Superior temporal gyrus (tissue), 1 donor: ENCODE measurements around the gene MYBPC2.

Source experiments
- DNase-seq: peaks from one replicate; pipeline ENCODE4 v3.0.0-alpha.2; 2016; ENCODE audit errors: extremely low spot score

Gene MYBPC2

DNA sequence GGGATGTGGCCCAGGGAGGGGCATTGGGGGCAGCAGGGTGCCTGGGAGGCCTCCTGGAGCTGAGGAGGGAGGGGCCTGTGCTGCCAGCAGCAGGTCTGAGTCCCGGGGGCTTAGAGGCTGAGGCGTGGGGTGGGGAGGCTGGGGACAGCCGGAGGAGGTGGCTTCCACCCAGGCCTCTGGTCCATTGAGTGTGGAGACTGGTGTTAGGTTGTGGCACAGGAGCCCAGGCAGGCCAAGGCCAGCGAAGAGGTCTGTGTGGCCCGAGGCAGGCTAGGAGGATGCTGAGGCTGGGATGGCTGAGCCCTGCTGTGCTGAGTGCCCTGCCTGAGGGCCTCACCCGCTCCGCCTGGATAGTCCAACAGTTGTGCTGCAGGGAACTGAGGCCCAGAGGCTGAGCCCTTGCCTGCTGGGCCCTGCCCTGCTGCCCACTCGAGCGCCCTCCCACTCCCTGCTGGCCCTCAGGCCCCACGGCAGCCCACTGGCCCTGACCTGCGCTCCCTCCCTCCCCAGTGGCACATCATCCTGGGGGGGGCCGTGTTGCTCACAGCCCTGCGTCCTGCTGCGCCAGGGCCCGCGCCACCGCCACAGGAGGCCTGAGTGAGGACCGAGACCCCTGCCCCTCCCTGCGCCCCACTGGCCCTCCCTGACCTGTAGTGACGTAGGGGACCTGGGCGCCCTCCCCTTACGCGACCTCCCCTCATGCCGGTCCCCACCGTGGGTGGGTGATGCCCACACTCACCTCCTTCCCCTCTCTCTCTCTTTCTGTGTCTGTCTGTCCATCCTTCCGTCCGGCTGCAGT lies 48.9 kb downstream of the MYBPC2 start:
- no peak for DNase-seq

DNA sequence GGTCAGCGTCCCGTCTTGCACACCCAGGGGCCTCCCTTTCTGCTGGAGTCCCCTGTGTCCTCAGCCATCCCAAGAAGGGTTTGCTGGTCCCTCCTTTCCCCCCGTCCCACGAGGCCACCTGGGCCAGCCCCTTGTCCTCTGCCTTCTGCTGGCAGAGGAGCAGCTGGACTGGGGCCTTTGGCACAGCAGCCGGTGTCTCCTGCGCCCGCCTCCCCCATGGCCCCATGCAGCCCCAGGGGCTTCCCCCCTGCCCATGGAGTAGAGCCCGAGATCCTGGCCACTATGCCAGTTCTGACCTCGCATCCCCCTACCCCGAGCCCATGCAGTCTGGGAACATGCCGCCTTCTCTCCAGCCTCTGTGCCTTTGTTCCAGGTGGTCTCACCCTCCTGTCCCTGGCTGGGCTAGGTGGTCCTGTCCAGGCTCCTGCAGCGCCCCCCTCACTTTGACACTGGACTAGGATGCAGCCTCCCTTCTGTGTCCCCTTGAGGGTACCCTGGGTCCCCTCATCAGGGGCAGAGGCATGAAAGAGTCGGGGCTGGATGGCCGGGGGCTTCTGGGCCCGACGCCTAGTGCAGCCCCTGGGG lies 49.7 kb downstream of the MYBPC2 start:
- no peak for DNase-seq

DNA sequence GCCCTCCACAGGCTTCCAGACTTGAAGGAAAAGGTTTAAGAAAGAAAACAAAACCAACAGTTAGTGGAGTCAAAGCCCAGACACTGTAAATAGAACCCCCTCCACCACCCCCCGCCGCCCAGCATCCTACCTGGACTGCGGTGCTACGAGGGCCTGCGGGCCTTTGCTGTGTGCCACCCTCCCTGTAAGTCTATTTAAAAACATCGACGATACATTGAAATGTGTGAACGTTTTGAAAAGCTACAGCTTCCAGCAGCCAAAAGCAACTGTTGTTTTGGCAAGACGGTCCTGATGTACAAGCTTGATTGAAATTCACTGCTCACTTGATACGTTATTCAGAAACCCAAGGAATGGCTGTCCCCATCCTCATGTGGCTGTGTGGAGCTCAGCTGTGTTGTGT lies 50.2 kb downstream of the MYBPC2 start:
- DNase-seq, result peak; percentile 23

DNA sequence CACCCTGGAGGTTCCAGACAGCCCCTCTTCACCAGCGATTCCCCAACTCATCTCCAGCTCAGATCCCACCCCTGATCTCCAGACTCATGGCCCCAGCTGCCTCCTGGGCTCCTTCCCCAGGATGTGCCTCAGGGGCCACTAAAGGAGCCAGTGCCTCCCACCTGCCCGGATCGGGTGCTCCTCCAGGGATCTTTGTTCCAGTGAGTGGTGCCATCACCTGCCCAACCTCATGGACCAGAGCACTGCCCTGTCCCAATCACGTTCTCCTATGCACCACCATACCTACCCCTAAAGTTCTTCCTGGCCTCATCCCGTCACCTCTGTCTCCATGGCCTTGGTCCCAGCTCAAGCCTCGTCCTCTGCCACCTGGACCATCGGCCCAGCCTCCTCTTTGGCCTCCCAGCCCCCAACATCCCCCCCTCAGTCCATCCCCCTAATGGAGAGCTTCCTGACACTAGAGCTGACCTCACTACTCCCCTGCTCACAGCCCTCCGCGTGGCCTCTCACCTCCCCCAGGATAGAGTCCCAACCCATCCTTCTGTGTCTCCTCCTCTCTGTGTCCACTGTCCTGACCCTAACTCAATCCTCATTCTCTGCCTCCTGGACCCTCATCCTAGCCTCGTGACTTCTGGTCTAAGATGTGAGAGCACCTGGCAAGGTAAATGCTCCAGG lies 52.7 kb downstream of the MYBPC2 start:
- no peak for DNase-seq

DNA sequence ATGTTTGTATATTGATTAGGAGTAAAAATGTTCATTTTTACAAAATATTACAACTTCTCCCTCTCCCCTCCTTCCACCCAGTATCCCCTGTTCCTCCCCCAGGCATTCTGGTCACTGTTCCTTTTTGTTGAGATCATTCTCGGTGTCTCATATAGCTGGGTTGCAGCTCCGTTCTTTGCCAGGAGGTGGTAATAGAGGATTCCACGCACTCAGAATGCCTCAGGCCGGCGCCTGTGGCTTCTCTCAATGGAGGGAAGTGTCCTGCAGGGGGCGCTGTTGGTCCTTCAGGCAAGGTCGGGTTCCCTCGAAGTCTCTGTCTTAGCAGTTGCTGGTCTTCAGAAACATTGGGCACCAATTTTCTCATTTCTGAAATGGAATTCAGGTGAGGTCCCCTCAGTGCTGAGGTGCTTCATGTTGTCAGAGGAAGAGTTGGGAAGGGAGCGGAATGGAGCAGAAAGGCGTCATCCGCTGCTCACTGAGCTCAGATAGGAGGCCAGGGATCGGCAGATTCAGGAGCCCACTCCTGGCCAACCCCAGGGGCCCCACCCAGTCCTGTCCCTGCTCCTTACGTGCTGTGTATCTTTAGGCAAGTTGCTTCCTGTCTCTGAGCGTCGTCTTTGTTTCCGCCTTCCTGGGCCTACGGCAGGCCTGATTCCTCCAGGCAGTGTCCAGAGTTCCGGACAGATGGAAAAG lies 54.3 kb downstream of the MYBPC2 start:
- no peak for DNase-seq

DNA sequence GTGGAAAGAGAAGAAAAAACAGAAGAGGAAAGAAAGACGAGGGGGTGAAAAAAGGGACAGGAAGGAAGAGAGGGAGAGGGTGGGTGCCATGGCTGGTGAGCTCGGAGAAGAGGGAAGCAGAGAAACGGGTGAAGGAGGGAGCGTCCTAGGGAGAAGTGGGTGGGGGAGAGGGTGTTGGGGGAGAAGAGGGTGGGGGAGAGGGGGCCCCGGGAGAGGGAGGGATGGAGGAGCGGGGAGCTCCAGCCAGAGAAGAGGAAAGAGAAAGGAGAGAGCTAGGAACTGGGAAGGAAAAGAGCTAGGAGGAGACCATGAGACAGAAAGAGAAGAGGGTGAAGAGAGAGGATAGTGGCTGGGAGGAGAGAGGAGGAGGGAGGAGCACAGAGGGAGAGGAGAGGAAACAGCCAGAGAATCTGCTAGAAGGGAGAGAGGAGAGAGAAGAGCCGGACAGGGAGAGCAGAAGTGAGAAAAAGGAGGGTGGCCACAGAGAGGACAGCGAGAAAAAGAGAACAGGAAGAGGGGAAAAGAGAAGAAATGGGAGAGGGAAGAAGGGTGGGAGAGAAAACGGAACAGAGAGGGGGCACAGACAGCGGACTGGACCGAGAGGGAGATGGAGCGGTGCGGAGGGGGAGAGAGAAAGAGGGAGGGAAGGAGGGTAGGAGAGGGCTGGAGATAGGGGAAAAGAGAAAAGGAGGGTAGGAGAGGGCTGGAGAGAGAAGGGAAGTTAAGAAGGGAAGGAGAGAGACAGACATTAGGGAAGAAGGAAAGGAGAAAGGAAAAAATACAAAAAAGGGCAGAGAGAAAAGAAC lies 55.9 kb downstream of the MYBPC2 start:
- DNase-seq, result no peak

DNA sequence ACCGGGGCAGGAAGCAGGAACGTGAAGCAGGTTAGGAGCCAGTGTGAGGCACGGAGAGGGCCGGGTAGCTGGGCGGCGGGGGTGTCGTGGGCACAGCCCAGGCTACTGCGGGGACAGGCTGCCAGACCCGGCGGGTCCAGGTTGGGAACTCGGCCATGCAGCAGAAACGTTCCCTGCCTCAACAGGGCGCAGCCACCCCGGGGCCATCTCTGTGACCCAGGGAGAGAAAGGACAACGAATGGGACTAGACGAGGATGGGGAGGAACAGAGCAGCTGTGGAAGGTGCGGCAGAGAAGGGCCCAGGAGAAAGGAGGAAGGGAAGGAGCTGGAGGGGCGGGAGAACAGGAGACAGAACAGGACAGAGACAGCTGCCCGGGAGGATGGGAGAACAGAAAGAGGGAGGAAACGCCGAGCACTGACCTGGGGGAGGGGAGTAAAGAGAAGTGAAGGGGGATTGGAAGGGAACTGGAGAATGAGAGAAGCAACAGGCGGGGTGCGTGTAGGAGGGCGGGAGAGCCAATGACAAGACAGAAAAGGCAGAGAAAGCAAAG lies 56.8 kb downstream of the MYBPC2 start:
- no peak for DNase-seq

DNA sequence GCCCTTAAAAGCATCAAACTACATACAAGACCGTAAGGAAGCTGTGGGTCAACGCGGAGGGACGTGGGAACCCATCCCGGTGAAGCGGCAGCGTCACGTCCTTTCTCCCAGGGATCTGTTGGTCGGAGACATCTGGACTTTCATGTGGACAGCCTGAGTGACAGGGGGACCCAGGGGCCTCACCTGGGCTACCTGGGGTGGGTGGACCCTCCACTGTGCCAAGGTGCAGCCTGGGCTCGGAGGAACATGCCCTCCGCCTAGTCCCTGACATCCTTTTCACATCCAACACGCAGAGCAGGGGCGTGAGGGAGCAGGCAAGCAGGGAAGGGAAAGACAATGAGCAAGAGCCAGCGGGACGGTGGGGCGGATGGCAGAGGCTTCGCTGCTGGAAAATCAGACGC lies 57.7 kb downstream of the MYBPC2 start:
- no peak for DNase-seq

DNA sequence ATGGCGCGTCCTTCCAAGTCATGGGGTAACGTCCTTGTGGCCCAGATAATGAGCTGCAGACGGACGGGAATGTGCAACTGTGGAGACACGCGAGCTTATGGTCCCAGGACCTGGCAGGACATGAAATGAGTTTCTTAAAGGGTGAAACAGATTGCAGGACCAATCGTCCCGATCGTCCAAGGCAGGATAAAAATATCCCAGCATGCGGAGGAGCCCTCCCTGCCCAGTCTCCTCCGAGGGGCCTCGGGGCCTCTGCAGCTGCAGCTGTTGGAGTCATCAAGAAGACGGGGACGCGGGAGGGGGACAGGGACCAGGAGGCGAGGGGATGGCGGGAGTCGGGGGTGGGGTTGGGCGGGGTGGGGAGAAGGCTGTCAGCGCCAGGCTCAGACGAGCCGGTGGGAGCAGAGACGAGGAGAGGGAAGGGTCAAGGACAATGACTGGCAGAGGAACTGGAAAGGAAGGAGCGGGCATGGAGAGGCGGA lies 58.3 kb downstream of the MYBPC2 start:
- no peak for DNase-seq

DNA sequence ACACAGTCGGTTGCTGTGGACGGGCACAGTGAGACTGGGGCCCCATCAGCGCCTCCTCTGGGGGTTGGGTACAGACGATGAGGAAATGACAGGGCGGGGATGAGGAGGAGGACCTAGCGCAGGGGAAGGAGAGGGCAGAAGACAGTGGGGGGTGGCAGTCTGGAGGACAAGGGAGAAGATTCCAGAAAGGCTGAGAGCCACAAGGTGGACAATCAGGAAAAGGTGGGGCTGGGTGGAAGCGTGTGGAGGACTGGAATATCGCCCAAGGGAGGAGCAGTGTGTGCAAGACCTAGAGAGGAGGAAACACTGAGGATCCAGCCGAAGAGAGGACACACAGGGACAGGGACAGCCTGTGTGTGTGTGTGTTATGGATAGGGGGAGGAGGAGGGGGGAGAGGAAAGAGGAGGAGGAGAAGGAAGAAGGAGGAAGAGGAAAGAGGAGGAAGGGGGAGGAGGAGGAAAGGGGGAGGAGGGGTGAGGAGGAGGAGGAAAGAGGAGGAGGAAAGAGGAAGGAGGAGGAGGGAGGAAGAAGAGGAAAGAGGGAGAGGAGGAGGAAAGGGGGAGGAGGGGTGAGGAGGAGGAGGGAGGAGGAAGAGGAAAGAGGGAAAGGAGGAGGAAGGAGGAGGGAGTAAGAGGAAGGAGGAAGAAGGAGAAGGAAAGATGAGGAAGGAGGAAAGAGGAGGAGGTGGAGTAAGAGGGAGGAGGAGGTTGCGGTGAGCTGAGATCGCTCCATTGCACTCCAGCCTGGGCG lies 59.8 kb downstream of the MYBPC2 start:
- no peak for DNase-seq

DNA sequence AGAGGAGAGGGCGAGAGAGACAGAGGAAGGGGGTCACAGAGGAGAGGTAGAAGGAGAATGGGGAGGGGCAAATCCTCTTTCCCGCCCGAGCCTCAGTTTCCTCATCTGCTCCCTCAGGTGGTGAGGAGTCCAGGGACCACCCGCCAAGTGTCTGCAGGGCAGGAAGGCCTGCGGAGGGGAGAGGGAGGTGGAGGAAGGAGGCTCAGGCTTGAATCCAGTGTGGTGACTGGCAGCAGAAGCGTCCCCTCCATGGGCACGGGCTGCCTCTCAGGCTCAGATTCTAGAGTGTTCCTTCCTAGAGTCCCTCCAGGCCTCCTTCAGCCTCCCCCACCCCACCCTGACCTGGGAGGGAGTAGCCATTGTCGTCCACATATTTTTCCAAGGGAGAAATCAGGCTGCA lies 60.5 kb downstream of the MYBPC2 start:
- no peak for DNase-seq

DNA sequence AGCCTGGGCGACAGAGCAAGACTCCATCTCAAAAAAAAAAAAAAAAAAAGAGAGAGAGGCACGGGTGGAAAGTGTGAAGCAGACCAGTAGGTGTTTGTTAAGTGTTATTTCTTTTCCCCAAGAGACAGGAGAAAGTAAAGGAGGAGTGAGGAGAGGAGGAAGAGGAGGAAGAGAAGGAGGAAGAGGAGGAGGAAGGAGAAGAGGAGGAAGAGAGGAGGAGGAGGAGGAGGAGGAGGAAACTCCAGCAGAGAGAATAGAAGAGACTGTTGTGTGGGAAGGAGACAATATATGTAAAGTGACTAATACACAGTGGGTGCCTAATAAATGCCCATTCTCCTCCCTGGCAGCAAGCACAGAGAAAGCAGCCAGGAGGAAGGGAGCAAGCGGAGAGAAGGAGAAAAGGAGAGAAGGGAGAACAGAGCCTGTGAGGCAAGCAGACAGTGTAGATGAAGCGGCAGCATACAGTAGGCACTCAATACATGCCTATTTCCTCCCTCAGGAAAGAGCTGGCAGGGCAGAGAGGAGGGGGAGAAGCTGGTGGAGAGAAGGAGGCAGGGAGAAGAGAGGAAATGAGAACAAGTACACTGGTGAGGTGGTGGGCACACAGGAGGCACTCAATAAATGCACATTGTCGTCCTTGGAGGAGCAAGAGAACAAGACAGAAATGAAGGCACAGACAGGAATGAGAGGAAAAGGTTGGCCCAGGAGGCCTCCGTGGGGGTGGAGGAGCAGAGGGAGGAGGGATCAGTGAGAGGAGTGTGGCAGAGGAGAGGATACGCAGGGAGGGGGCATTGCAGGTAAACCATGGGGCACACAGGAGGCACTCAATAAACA lies 61.7 kb downstream of the MYBPC2 start:
- no peak for DNase-seq

DNA sequence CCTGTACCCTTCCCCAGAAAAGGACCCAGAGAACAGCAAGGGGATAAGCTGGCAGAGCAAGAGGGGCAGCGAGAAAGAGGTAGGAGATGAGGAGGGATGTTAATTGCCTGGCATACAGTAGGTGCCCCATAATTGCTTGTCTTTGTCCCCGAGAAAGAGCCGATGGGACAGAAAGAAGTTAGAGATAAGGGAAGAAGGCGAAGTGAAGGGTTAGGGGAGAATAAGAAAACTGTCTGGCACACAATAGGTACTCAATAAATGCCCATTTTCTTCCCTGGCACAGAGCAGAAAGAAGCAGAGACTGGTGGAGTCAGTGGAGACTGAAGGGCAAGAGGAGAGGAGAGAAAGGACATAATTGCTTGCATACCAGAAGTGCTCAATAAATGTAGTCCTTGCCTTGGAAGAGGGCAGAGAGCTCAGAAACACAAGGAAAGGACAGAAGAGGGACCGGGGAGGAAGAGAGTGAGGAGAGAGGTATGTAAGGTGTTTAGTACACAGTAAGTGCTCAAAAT lies 62.4 kb downstream of the MYBPC2 start:
- no peak for DNase-seq

DNA sequence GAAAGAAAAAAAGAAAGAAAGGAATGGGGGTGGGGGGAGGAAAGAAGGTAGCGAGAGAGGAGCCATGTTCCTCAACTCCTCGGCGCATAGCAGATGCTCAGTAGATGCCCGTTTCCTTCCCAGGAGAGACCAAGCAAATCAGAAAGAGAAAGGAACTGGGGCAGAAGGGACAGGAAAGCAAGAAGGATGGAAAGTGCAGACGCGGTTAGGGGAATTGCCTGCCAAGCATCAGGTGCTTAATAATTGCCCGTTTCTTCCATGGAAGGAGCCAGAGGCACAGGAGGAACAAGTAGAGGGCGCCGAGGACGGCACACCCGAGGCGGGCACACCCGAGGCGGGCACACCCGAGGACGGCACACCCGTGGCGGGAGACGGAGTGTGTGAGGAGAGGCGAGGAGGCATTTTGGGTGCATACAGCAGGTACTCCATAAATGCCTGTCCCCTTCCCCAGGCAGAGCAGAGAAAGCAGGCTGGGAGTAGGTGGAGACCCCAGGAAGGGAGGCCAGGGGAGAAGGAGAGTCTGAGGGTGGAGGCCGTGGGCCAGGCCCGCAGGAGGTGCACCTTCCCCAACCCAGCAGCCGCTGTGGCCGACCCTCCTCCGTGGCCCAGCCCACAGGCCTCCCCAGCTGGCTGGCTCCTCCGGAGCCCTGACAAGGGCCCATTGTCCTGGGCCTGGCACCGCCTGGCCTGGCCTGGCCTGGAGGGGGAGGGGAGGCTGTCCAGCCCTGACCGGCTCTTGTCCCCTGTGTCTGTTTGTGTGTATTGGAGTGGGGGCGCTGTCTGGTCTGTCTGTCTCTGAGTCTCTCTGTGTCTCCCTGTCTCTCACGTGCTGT lies 63.7 kb downstream of the MYBPC2 start:
- peak; percentile 95 for DNase-seq

DNA sequence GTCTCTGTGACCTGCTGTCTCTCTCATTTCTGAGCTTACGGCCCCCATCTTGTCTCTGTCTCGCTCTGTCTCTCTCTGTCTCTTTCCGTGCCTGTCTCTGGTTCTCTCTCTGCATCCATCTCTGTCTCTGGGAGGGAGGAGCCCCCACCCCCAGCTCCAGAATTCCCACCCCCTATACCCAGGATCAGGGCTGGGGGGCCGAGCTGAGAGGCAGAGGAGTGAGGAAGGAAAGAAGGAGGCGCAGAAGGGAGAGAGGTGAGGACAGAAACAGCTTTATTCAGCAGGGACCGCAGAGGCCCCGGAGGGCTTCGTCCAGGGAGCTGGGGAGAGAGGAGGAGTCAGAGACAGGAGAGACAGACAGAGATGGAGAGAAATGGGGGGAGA lies 64.3 kb downstream of the MYBPC2 start:
- no peak for DNase-seq

DNA sequence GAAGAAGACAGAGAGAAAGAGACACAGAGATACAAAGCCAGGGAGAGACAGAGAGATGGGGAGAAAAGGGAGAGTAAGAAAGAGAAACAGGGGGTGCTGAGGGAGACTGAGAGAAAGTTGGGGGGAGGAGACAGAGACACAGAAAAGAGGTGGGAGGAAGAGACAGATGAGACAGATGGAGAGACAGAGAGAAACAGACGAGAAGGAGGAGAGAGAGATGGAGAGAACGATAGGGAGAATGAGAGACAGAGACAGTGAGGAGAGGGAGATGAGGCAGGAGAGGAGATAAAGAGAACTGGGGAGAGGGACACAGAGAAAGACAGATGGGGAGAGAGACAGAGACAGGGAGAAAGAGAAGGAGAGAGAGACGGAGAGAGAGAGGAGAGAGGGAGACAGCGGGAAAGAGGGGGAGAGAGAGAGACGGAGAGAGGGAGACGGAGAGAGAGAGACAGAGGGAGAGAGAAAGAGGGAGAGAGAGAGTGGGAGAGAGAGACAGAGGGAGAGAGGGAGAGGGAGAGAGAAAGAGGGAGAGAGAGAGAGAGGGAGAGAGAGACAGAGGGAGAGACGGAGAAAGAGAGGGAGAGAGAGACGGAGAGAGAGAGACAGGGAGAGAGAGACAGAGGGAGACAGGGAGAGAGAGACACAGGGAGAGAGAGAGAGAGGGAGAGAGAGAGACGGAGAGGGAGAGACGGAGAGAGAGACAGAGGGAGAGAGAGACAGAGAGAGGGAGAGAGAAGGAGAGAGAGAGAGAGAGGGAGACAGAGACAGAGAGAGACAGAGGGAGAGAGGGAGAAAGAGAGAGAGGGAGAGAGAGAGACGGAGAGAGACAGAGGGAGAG lies 65.7 kb downstream of the MYBPC2 start:
- DNase-seq, result no peak

DNA sequence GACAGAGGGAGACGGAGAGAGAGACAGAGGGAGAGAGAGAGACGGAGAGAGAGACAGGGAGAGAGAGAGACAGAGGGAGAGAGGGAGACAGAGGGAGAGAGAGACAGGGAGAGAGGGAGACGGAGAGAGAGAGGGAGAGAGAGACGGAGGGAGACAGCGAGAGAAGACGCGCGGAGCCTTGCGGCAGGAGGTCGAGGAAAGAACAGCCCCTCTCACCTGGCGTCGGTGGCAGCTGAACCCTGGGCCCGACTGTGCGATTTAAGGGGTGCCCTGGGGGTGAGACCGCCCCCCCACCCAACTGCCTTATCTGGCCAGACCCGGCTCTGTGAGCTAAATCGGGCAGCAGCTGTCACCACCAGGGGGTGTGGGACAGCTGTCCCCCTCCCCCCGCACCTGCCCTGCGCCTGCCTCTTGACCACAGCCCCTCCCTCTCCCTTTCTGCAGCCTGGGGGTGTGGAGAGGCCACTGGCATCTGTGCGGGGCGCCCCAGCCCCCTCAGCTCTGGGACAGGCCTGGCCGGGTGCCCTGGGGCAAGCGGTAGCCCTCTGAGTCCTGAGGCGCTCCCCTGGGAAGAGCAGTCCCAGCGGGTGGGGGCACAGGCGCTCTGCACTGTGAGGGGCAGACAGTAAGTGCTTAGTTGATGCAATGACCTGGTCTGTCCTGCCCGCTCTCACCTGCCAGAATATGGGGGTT lies 67.5 kb downstream of the MYBPC2 start:
- no peak for DNase-seq
